Cardiac muscle cell (in vitro differentiated cells and primary cell): ENCODE data around the gene IRF2BPL. TPM values are rescaled to one million over a fixed set of nuclear protein-coding genes. Genes with fewer than 3 reads are reported as not detected.
A peak's percentile ranks its signal among the peaks of the same experiment; 100 is the strongest.

Source experiments
- DNase-seq, 2 donors: peaks; one replicate each; pipeline versions ENCODE4 v3.0.0 to v3.0.0-alpha.2; 2010 to 2017; ENCODE audit warnings: low read depth in 1 of 2, low spot score in 1 of 2
- H3K27ac ChIP-seq: fragments of 200-600 bp; sonication (generic); 2 replicates; pipeline ENCODE4 v1.5.1; 2016
- H3K27me3 ChIP-seq: fragments of 200-600 bp; sonication (generic); 2 replicates; pipeline ENCODE4 v1.6.0; 2016; ENCODE audit warnings: control low read depth
- H3K36me3 ChIP-seq: fragments of 200-600 bp; sonication (generic); 2 replicates; pipeline ENCODE4 v1.5.1; 2016; ENCODE audit warnings: control low read depth
- H3K4me1 ChIP-seq: fragments of 200-600 bp; sonication (generic); 2 replicates; pipeline ENCODE4 v1.8.1; 2017; ENCODE audit warnings: low read depth, mild to moderate bottlenecking, mixed run types
- H3K4me3 ChIP-seq: fragments of 200-600 bp; sonication (generic); 2 replicates; pipeline ENCODE4 v1.5.1; 2016; ENCODE audit warnings: mild to moderate bottlenecking
- H3K9me3 ChIP-seq: fragments of 200-600 bp; sonication (generic); 2 replicates; pipeline ENCODE4 v1.5.1; 2017; ENCODE audit warnings: low read depth, mild to moderate bottlenecking, control low read depth
- CTCF ChIP-seq: IDR thresholded peaks from 2 replicates; pipeline ENCODE4 v1.5.1; 2012; ENCODE audit warnings: low read depth, mild to moderate bottlenecking, low read length
- polyA plus RNA-seq: library from polyadenylated mRNA; unstranded; fragments of >200 nt; fragmentation: Nextera tagmentation; extraction: Ambion mirVana; gene quantifications from 2 replicates; pipeline ENCODE4 v1.2.1, GENCODE V29; 2016
- total RNA-seq: library from RNA; depleted of rRNA; stranded (reverse); fragments of >200 nt; gene quantifications from 2 replicates; pipeline ENCODE4 v1.2.3, GENCODE V29; 2016

Gene IRF2BPL
- total and polyA plus RNA-seq, 2 experiments from 2014 or later: 43.7 to 185 TPM

GRCh38 chr14:77058785-77059184 lies 30.3 kb upstream of the IRF2BPL start:
- no peak overlapping the region for H3K27ac ChIP-seq

DNA sequence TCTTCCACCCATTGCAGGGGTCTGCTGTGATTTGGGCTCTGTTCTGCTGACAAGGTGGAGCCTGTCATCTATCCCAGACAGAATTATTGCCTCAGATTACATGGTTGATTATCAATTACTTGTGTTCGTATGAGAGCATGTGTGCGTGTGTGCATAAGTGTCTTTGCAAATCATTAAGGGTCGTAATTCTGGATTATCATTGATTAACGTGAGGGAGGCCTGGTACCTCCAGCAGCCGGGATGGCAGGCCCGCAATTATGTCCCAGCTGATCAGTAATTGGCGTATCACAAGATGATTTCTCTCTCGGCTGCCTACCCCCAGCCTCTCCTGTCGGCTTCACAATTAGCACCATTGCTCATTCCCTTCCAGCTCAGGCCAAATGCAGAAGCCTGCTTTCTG lies 29.6 kb upstream of the IRF2BPL start:
- TF ChIP-seq CTCF: no peak
- H3K9me3 ChIP-seq: no peaks in the 10 kb centered on the region
- no peak overlapping the region for H3K27ac ChIP-seq
- H3K4me3 ChIP-seq: no peak overlapping the region
- no peaks in the 10 kb centered on the region for H3K27me3 ChIP-seq
- peaks cover 3% of the 10 kb centered on the region for H3K4me1 ChIP-seq
- no peaks in the 10 kb centered on the region for H3K36me3 ChIP-seq
- no peak for DNase-seq

More at GRCh38 chr14:77058785-77059184, 30.3 kb upstream of the IRF2BPL start:
- Histone ChIP-seq H3K4me1 (peaks cover 3% of the 10 kb centered on the region), H3K36me3 (no peaks in the 10 kb centered on the region), H3K9me3 (no peaks in the 10 kb centered on the region), H3K27me3 (no peaks in the 10 kb centered on the region), H3K4me3 (no peak overlapping the region)
- DNase-seq: no peak
- no peak for TF ChIP-seq CTCF

DNA sequence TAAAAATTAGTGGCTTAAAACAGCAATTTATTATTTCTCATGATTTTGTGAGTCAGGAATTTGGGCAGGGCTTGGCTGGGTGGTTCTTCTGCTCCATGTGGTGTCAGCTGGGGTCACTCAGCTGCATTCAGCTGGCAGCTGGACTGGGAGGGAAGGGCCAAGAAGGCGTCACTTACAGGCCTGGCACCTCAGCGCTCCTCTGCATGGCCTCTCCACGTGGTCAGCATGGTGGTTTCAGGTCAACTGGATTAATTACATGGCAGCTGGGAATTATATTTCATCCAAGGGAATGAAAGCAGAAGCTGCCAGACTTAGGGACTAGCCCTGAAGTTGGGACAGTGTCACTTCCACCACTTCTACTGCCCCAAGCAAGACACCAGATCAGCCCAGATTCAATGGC lies 27.5 kb upstream of the IRF2BPL start:
- H3K27ac ChIP-seq: no peak overlapping the region
- H3K4me3 ChIP-seq: no peak overlapping the region
- H3K4me1 ChIP-seq: peaks cover 3% of the 10 kb centered on the region
- TF ChIP-seq CTCF: no peak
- H3K9me3 ChIP-seq: no peaks in the 10 kb centered on the region
- H3K27me3 ChIP-seq: no peaks in the 10 kb centered on the region
- no peaks in the 10 kb centered on the region for H3K36me3 ChIP-seq
- no peak for DNase-seq

DNA sequence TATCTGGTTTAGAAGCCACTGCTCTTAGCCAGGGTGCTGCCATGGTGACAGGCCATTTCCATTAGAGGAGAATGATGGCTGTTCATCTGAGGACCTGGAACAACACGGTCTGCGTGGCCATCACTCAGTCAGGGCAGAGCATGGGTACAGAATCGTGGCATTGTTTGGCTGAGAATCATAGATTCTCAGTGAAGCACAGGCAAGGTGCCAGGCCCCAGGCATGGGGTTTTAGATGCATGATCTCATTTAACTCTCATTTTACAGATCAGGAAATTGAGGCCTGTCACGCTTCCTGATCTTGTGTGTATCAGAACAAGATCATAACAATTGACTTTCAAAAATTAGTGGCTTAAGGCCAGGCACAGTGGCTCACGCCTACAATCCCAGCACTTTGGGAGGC lies 26.8 kb upstream of the IRF2BPL start:
- Histone ChIP-seq H3K27me3 (no peaks in the 10 kb centered on the region), H3K4me3 (no peak overlapping the region), H3K36me3 (no peaks in the 10 kb centered on the region), H3K4me1 (peaks cover 3% of the 10 kb centered on the region), H3K27ac (no peak overlapping the region), H3K9me3 (no peaks in the 10 kb centered on the region)
- no peak for TF ChIP-seq CTCF
- DNase-seq: no peak

DNA sequence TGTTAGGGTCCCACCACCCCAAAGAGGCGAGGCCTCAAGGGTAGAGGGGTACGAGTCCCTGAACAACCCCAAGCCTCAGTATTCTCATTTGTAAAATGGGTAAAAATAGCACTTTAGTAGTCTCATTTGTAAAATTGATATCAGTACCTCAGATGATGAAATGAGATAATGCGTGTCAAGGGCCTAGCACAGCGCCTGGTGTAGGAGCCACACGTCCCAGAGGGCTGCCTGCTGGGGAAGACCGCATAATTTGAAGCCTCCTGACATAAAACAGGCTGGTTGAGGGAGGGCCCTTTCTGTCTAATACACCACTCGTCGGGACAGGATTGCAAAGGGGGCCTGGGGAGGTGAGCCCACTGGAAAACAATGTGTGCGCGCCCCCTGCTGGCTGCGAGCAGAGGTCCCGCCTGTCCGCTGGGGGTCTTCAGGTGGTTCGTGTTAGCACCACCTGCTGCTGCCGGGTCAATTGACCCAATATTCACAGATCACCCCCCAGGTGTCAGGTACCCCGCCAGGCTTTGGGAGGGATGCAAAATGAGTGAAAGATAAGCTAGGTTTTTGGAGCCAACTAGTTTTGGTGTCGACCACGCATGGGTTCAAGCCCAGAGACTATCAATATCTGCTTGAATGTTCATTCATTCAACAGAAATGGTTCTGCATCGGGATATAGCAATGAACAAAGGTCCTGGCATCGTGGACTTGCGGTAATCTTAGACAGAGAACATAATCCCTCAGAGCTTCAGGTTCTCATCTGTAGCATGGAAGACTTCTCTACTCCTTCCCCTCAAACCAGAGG lies 24.7 kb upstream of the IRF2BPL start:
- peak; percentile 93 for TF ChIP-seq CTCF
- Histone ChIP-seq H3K4me3 (no peak overlapping the region), H3K9me3 (no peaks in the 10 kb centered on the region), H3K27ac (no peak overlapping the region), H3K27me3 (no peaks in the 10 kb centered on the region), H3K4me1 (no peaks in the 10 kb centered on the region), H3K36me3 (no peaks in the 10 kb centered on the region)
- DNase-seq: peak; percentile 90 to 92
